K562 (cell line): ENCODE measurements around the gene USP20. TPM values are rescaled to one million over a fixed set of nuclear protein-coding genes. Genes with fewer than 3 reads are reported as not detected.
A peak's percentile ranks its signal among the peaks of the same experiment; 100 is the strongest.

Experiments
- CC2D1A ChIP-seq: fragments of 450-650 bp; IDR thresholded peaks from 2 replicates; pipeline ENCODE4 v1.6.1; 2017; ENCODE audit warnings: mild to moderate bottlenecking
- CTCFL ChIP-seq: IDR thresholded peaks from 2 replicates; pipeline ENCODE4 v1.6.1; 2011; ENCODE audit warnings: borderline replicate concordance, low read depth, mild to moderate bottlenecking, moderate library complexity, low read length; ENCODE audit not compliant: insufficient read depth, poor library complexity, severe bottlenecking
- E2F8 ChIP-seq: fragments of 450-650 bp; IDR thresholded peaks from 2 replicates; pipeline ENCODE4 v1.7.1; 2018; ENCODE audit warnings: mild to moderate bottlenecking, low read depth; ENCODE audit not compliant: partially characterized antibody
- ETS2 ChIP-seq: IDR thresholded peaks from 2 replicates; pipeline ENCODE4 v1.6.1; 2016; ENCODE audit warnings: borderline replicate concordance, missing genetic modification characterization, mild to moderate bottlenecking, moderate library complexity, missing compliant biosample characterization; ENCODE audit not compliant: poor library complexity, severe bottlenecking
- JUN ChIP-seq, 2 experiments: sonication (generic) in 1 of 2; formaldehyde crosslinking in 1 of 2; IDR thresholded peaks; 2 replicates each; pipeline versions ENCODE4 v1.6.1 to v1.8.0; 2012 to 2022; ENCODE audit warnings: borderline replicate concordance in 2 of 2, mild to moderate bottlenecking in 2 of 2, improper control_type of control experiment in 1 of 2, low read depth in 1 of 2, low read length in 1 of 2, missing genetic modification reagents in 1 of 2
- KDM2B ChIP-seq: fragments of 250-450 bp; sonication (Bioruptor Pico); IDR thresholded peaks from 2 replicates; pipeline ENCODE4 v1.8.0; 2021; ENCODE audit warnings: mild to moderate bottlenecking, moderate library complexity
- LEF1 ChIP-seq: fragments of 450-650 bp; IDR thresholded peaks from 2 replicates; pipeline ENCODE4 v1.6.1; 2016; ENCODE audit warnings: mild to moderate bottlenecking
- MBD1 ChIP-seq: fragments of 250-450 bp; sonication (Bioruptor Pico); IDR thresholded peaks from 2 replicates; pipeline ENCODE4 v1.8.0; 2022; ENCODE audit warnings: inconsistent platforms
- MXI1 ChIP-seq: IDR thresholded peaks from 2 replicates; pipeline ENCODE4 v1.6.1; 2011; ENCODE audit warnings: low read depth, mild to moderate bottlenecking, improper control_type of control experiment, low read length
- PRMT5 ChIP-seq: sonication (generic); formaldehyde crosslinking; IDR thresholded peaks from 2 replicates; pipeline ENCODE4 v1.5.0; 2020; ENCODE audit warnings: missing genetic modification reagents
- PYGO2 ChIP-seq: fragments of 450-650 bp; IDR thresholded peaks from 2 replicates; pipeline ENCODE4 v1.6.1; 2016; ENCODE audit warnings: mild to moderate bottlenecking, missing genetic modification characterization, moderate library complexity, missing compliant biosample characterization
- STAG1 ChIP-seq: sonication (generic); formaldehyde crosslinking; IDR thresholded peaks from 2 replicates; pipeline ENCODE4 v1.5.0; 2020; ENCODE audit warnings: missing genetic modification reagents, borderline replicate concordance
- ZNF282 ChIP-seq: sonication (generic); formaldehyde crosslinking; IDR thresholded peaks from 2 replicates; pipeline ENCODE4 v1.8.1; 2023; ENCODE audit warnings: missing genetic modification reagents
- ZNF561 ChIP-seq: fragments of 450-650 bp; formaldehyde crosslinking; conservative IDR thresholded peaks from 2 replicates; pipeline ENCODE4 v1.4.0; 2020; ENCODE audit warnings: mild to moderate bottlenecking, moderate library complexity
- polyA plus RNA-seq, 8 experiments: library from polyadenylated mRNA; depleted of rRNA in 4 of 8; stranded (reverse) in 5 of 8; unstranded in 3 of 8; fragments of >200 nt; fragmentation: Nextera tagmentation in 2 of 8; fragmentation: Illumina TruSeq in 1 of 8; extraction: Ambion mirVana in 2 of 8; extraction: Trizol in 1 of 8; gene quantifications; 2 replicates each; pipeline versions ENCODE4 v1.2.1 to v1.2.3, GENCODE V29; 2011 to 2014; ENCODE audit warnings: inconsistent platforms in 1 of 8, missing spikeins in 1 of 8
- total RNA-seq, 7 experiments: library from RNA; depleted of rRNA in 6 of 7; stranded (reverse); fragments of >200 nt in 6 of 7; fragmentation: Illumina TruSeq in 2 of 7; extraction: Trizol in 2 of 7; gene quantifications; 2 replicates each; pipeline versions ENCODE4 v1.2.1 to v1.2.3, GENCODE V29; 2011 to 2021; ENCODE audit warnings: low replicate concordance in 1 of 7
- TF ChIP-seq, protein P1 (sequence below): sonication (generic); formaldehyde crosslinking; IDR thresholded peaks from 2 replicates; pipeline ENCODE4 v1.8.0; 2022; ENCODE audit warnings: mild to moderate bottlenecking, missing genetic modification reagents
- TF ChIP-seq, protein P2 (sequence below): fragments of 250-450 bp; sonication (Bioruptor Pico); IDR thresholded peaks from 2 replicates; pipeline ENCODE4 v1.9.0; 2021; ENCODE audit warnings: mild to moderate bottlenecking, inconsistent platforms

Gene USP20
- total and polyA plus RNA-seq, 9 of the 15 experiments (the other 6 are each of a cell fraction or from before 2014, with no cell fraction given) = 1.9 to 136 (median 49.1) TPM

GRCh38 chr9:129823935-129824601, 11.2 kb upstream of the USP20 start, which contains the start of gene TOR1A (continued):
- TF ChIP-seq PYGO2 (tag) = no peak
- peak; percentile 98 for TF ChIP-seq MXI1
- TF ChIP-seq, protein P1, sequence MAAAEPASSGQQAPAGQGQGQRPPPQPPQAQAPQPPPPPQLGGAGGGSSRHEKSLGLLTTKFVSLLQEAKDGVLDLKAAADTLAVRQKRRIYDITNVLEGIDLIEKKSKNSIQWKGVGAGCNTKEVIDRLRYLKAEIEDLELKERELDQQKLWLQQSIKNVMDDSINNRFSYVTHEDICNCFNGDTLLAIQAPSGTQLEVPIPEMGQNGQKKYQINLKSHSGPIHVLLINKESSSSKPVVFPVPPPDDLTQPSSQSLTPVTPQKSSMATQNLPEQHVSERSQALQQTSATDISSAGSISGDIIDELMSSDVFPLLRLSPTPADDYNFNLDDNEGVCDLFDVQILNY (CRISPR knock-in tag) = peak; percentile 80; the same call in 1 of the 2 replicates
- no peak for TF ChIP-seq LEF1
- TF ChIP-seq ZNF282 (CRISPR knock-in tag) = no peak
- TF ChIP-seq STAG1 = no peak
- no peak for TF ChIP-seq ETS2 (tag)
- TF ChIP-seq, protein P2, sequence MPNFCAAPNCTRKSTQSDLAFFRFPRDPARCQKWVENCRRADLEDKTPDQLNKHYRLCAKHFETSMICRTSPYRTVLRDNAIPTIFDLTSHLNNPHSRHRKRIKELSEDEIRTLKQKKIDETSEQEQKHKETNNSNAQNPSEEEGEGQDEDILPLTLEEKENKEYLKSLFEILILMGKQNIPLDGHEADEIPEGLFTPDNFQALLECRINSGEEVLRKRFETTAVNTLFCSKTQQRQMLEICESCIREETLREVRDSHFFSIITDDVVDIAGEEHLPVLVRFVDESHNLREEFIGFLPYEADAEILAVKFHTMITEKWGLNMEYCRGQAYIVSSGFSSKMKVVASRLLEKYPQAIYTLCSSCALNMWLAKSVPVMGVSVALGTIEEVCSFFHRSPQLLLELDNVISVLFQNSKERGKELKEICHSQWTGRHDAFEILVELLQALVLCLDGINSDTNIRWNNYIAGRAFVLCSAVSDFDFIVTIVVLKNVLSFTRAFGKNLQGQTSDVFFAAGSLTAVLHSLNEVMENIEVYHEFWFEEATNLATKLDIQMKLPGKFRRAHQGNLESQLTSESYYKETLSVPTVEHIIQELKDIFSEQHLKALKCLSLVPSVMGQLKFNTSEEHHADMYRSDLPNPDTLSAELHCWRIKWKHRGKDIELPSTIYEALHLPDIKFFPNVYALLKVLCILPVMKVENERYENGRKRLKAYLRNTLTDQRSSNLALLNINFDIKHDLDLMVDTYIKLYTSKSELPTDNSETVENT (CRISPR knock-in tag) = peak; percentile 96
- no peak for TF ChIP-seq PRMT5 (CRISPR knock-in tag)
- TF ChIP-seq CTCFL = no peak
- TF ChIP-seq E2F8 = peak; percentile 91
- no peak for TF ChIP-seq ZNF561 (CRISPR knock-in tag)
- peak; percentile 82; the same call in 1 of the 2 replicates for TF ChIP-seq CC2D1A
- TF ChIP-seq MBD1 (CRISPR knock-in tag) = no peak
- TF ChIP-seq JUN (IDR thresholded peaks at IDR 0.05; ENCODE audit: borderline replicate concordance, low read depth, low read length) = peak; percentile 79; the same call in 1 of the 2 replicates
- peak; percentile 92; the same call in 1 of the 2 replicates for TF ChIP-seq JUN (CRISPR knock-in tag; IDR thresholded peaks at IDR 0.05; ENCODE audit: borderline replicate concordance)
- no peak for TF ChIP-seq KDM2B
